Measurements from ENCODE around the gene RHOH.

DNA sequence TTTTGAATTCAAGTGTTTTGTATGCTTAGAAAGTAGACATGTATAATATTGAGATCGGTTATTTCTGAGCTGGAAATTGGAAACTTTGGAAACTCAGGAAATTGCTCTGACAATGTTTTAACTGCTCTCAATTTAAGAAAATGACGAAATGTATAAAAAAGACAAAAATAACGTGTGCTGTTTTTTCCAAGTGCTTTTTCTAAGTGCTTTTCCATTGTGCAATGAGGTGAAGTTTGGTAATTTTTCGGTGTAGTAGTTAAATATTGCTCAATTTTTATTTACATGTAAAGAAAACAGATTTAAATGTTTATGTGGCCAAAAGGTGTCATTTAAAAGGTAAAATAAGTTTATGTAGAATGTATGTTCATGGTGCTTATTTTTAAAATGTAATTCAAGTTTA, 39.4 kb upstream of the RHOH start:
- TF ChIP-seq CTCF (IDR thresholded peaks at IDR 0.05) (no peak), EZH2phosphoT487 (IDR thresholded peaks at IDR 0.05) (no peak)
